Esophagus squamous epithelium (tissue), 5 donors: ENCODE results near the gene CTTNBP2. TPM values are rescaled to one million over a fixed set of nuclear protein-coding genes. Genes with fewer than 3 reads are reported as not detected.

ENCODE experiments used
- DNase-seq: peaks from one replicate; lab custom pipeline; 2025; lab: John Stamatoyannopoulos, UW
- H3K27ac ChIP-seq, 4 donors: fragments of 200-600 bp; sonication (generic); one replicate each; pipeline ENCODE4 v1.5.1; 2016 to 2019; ENCODE audit warnings: mild to moderate bottlenecking in 1 of 4
- H3K27me3 ChIP-seq, 4 donors: fragments of 200-600 bp; sonication (generic); 1 replicate in 3 of 4; 2 replicates in 1 of 4; pipeline versions ENCODE4 v1.5.1 to v1.6.0; 2017 to 2021; ENCODE audit warnings: antibody characterized with exemption in 1 of 4
- H3K36me3 ChIP-seq, 3 donors: fragments of 200-600 bp; sonication (generic); one replicate each; pipeline ENCODE4 v1.5.1; 2016 to 2019
- H3K4me1 ChIP-seq, 3 donors: fragments of 200-600 bp; sonication (generic); one replicate each; pipeline ENCODE4 v1.5.1; 2017 to 2019
- H3K4me3 ChIP-seq, 4 donors: fragments of 200-600 bp; sonication (generic); 1 replicate in 3 of 4; 2 replicates in 1 of 4; pipeline ENCODE4 v1.5.1; 2016 to 2019; ENCODE audit warnings: mild to moderate bottlenecking in 2 of 4, moderate library complexity in 1 of 4
- H3K9me3 ChIP-seq, 3 donors: fragments of 200-600 bp; sonication (generic); one replicate each; pipeline ENCODE4 v1.5.1; 2016 to 2019
- POLR2A ChIP-seq, 4 donors: fragments of 450-650 bp; IDR thresholded peaks; one replicate each; pipeline ENCODE4 v1.6.1; 2017; ENCODE audit warnings: antibody characterized with exemption in 4 of 4, mild to moderate bottlenecking in 4 of 4, moderate library complexity in 3 of 4
- whole genome bisulfite sequencing, 2 donors: methylation state at CpG; one replicate each; pipeline ENCODE4 v1.1.5; 2018; 5-methylcytosine and 5-hydroxymethylcytosine counted together
- intact Hi-C: fragments of 100-400 bp; cut with DNase I; formaldehyde crosslinking; loops from one replicate; pipeline ENCODE4 v1.15.0; 2022
- total RNA-seq, 4 donors: library from RNA; depleted of rRNA; stranded (reverse); fragments of >200 nt; gene quantifications; one replicate each; pipeline ENCODE4 v1.1.0, GENCODE V29; 2016
- TF ChIP-seq, protein P1 (sequence below), 6 experiments: fragments of 450-650 bp in 4 of 6; fragments of 200-600 bp in 2 of 6; sonication (generic) in 2 of 6; IDR thresholded peaks; one replicate each; pipeline ENCODE4 v1.5.1; 2016 to 2019; ENCODE audit warnings: antibody characterized with exemption in 6 of 6, mild to moderate bottlenecking in 4 of 6, moderate library complexity in 4 of 6
- donor health status: DM: yes; HTN: yes; CAD: no.

CTTNBP2 gene
- total RNA-seq, 4 donors from 2014 or later: 8.5 to 31.5 (median 19.6) TPM

DNA sequence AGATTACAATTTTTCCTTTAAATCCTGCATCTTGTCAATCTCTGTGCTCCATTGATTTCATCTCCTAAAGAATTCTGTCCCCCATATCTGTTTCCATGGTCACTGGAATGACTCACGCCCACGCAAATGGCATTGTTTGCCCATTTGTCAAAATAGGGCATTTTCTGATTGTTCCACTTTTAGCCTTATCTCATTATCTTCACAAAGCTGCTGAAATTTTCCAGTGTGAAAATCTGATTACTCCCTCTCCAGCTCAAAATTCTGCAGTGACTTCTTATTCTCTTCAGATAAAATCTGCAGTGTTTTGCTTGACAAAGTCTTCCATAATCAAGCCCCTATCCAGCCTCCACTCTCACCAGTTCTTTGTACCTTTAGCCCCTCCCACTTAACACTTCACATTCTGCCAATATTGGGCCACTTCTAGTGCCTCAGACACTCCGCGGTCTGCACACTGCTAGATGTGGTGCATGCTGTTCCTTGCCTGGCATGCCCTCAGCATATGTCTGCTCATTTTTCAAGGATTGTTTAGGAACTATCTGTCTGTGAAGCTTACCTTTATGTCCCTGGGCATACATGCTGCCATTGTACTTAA, 33.9 kb upstream of the CTTNBP2 start:
- intact Hi-C loops: no loop called here
- 84 to 88% methylated on average over 4 of the region's 4 CpGs for WGBS, 2 donors
- no peak for DNase-seq
- Histone ChIP-seq H3K9me3 (no peaks in the 10 kb centered on the region), H3K36me3 (no peaks in the 10 kb centered on the region), H3K4me3 (no peak overlapping the region), H3K27me3 (no peaks in the 10 kb centered on the region), H3K4me1 (no peaks in the 10 kb centered on the region), H3K27ac (no peak overlapping the region)
- TF ChIP-seq, protein P1, sequence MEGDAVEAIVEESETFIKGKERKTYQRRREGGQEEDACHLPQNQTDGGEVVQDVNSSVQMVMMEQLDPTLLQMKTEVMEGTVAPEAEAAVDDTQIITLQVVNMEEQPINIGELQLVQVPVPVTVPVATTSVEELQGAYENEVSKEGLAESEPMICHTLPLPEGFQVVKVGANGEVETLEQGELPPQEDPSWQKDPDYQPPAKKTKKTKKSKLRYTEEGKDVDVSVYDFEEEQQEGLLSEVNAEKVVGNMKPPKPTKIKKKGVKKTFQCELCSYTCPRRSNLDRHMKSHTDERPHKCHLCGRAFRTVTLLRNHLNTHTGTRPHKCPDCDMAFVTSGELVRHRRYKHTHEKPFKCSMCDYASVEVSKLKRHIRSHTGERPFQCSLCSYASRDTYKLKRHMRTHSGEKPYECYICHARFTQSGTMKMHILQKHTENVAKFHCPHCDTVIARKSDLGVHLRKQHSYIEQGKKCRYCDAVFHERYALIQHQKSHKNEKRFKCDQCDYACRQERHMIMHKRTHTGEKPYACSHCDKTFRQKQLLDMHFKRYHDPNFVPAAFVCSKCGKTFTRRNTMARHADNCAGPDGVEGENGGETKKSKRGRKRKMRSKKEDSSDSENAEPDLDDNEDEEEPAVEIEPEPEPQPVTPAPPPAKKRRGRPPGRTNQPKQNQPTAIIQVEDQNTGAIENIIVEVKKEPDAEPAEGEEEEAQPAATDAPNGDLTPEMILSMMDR (IDR thresholded peaks at IDR 0.05): no peak
- TF ChIP-seq POLR2A (IDR thresholded peaks at IDR 0.05): no peak

DNA sequence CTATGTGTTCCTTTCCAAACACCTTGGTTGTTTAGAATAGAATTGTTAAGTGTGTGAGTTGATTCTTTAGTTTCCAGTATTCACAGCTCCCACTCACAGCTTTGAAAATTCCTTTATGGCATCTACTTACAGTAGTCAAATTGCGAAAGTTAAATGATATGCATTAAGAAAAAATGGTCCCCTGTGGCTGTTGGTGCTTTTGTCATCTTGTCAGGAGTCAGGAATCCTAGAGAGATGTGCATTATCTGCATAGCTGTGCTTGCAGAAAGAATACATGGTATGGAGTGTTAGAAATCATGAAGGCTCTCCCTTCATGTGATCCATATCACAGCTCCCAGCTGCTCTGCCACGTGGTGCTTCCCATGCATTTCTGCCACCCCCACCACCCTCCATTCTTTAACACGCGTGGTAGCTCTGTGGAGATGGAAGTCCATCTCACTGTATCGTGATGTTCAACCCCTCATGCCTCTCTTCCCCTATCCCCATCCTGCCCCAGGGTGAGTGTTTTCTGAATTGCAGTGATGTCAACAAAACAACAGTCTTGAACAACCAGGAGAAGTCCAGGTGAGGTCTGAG, 29.2 kb upstream of the CTTNBP2 start:
- Histone ChIP-seq H3K27me3 (no peaks in the 10 kb centered on the region), H3K4me3 (no peak overlapping the region), H3K27ac (no peak overlapping the region), H3K4me1 (no peaks in the 10 kb centered on the region), H3K36me3 (no peaks in the 10 kb centered on the region), H3K9me3 (no peaks in the 10 kb centered on the region)
- intact Hi-C loops: no loop called here
- DNase-seq: no peak
- 82 to 88% methylated on average over 5 of the region's 5 CpGs for WGBS, 2 donors
- TF ChIP-seq, protein P1 (IDR thresholded peaks at IDR 0.05): no peak
- TF ChIP-seq POLR2A (IDR thresholded peaks at IDR 0.05): no peak

DNA sequence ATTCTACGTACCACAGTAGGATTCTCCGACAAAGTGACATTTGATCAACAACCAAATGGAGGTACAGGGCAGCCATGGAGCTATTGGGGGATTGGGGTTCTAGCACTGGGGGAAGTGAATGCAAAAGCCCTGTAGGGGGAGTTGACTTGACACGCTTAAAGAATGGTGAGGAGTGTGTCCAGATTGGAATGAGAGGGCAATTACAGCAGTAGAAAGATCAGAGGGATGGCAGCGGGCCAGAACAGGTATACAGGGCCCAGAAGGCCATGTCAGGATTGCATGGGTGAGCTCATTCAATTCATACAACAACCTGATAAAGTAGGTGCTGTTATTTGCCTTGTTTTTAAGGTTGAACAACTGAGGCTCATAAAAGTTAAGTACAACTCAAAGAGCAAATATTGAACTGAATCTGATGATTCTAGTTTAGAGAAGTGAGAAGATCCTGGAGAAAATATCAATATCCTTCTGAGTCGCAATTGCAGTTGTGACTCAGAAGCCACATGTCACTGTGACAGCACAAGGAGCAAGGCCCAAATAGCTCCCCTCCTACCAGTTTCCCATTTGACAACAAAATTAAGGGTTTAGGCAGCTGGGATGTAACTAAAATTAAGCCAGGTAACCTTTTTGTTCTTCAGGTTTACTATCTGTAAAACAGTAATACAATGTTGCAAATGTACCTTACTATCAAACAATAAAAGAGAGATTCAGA, 28.0 kb upstream of the CTTNBP2 start:
- WGBS, 2 donors: 75 to 83% methylated on average over 3 to 5 of the region's 5 CpGs

DNA sequence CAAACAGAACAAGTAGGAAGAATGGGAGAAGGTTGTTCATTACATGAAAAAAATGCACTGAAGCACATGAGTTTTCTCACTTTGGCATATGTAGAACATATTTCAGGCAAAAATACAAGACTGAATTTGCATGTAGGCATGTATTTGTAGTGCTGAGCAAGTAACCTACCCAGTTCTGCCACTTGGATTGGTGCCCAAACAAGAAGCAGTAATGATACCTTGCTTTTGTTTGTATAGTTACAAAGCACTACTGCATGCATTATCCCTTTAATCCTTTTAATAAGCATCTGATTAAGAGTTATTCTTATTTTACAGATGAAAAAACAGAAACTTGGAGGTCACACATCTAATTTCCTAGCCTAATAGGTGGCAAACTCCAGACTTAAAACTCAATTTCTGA, 23.1 kb upstream of the CTTNBP2 start:
- Histone ChIP-seq H3K4me3 (no peak overlapping the region), H3K36me3 (no peaks in the 10 kb centered on the region), H3K9me3 (no peaks in the 10 kb centered on the region), H3K4me1 (peaks cover 0 to 31% (median 12%) of the 10 kb centered on the region in 3 donors), H3K27ac (peak overlapping the region in 2 of 4 donors; percentile 8 to 38), H3K27me3 (no peaks in the 10 kb centered on the region)
- no peak for DNase-seq
- intact Hi-C loops: no loop called here
- no peak for TF ChIP-seq POLR2A (IDR thresholded peaks at IDR 0.05)
- TF ChIP-seq, protein P1 (IDR thresholded peaks at IDR 0.05): no peak

More for the DNA sequence above, 28.0 kb upstream of the CTTNBP2 start:
- H3K27ac ChIP-seq: no peak overlapping the region
- H3K4me3 ChIP-seq: no peak overlapping the region
- intact Hi-C loops: no loop called here
- TF ChIP-seq POLR2A (IDR thresholded peaks at IDR 0.05): no peak
- TF ChIP-seq, protein P1 (IDR thresholded peaks at IDR 0.05): no peak
- H3K27me3 ChIP-seq: no peaks in the 10 kb centered on the region
- peaks cover 0 to 8% (median 3%) of the 10 kb centered on the region in 3 donors for H3K4me1 ChIP-seq
- no peak for DNase-seq
- H3K9me3 ChIP-seq: no peaks in the 10 kb centered on the region
- H3K36me3 ChIP-seq: no peaks in the 10 kb centered on the region

DNA sequence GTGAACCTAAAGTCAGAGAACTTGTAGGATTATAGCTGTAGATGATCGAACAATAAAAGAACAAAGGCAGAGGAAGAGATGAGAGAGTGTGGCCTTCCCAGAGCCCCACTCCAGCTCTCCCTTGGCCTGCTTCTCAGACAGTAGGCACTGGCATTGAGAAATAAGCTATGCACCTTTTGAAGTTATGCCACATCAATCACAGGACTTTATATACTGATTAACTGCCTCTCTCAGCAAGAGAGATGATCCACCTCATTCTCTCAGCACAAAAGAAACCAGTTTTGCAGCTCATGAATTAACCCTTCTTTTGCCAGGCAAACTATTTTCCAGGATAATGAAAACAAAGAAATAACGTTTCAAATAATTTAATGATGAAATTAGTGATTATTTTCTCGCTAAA, 22.0 kb upstream of the CTTNBP2 start:
- TF ChIP-seq POLR2A (IDR thresholded peaks at IDR 0.05): no peak
- TF ChIP-seq, protein P1 (IDR thresholded peaks at IDR 0.05): no peak
- WGBS, 2 donors: 40 to 46% methylated on average over 3 of the region's 3 CpGs
- H3K9me3 ChIP-seq: no peaks in the 10 kb centered on the region
- H3K4me1 ChIP-seq: peaks cover 0 to 31% (median 12%) of the 10 kb centered on the region in 3 donors
- H3K4me3 ChIP-seq: no peak overlapping the region
- H3K27me3 ChIP-seq: no peaks in the 10 kb centered on the region
- no peak for DNase-seq
- H3K36me3 ChIP-seq: no peaks in the 10 kb centered on the region
- intact Hi-C loops: no loop called here
- H3K27ac ChIP-seq: peak overlapping the region in 1 of 4 donors; percentile 23
